GM19397 (cell line): ENCODE results near the gene MAMLD1.

Source experiments
- ATAC-seq: cut with Tn5 transposase; IDR thresholded peaks from one replicate; pipeline ENCODE4 v1.9.1; 2021; ENCODE audit warnings: mild to moderate bottlenecking, moderate library complexity; ENCODE audit not compliant: unreplicated experiment

The MAMLD1 gene

GRCh38 chrX:150456466-150456865 is 93.3 kb downstream of the MAMLD1 start:
- ATAC-seq, result no peak

- no peak for ATAC-seq
These were observed 93.8 kb downstream of the MAMLD1 start for GRCh38 chrX:150456941-150457340.

GRCh38 chrX:150459196-150459595 is 96.1 kb downstream of the MAMLD1 start:
- ATAC-seq, result no peak

GRCh38 chrX:150460063-150460462 is 96.9 kb downstream of the MAMLD1 start:
- ATAC-seq, result no peak

GRCh38 chrX:150460781-150461180 is 97.7 kb downstream of the MAMLD1 start:
- ATAC-seq, result no peak

GRCh38 chrX:150463566-150463965 is 100.4 kb downstream of the MAMLD1 start:
- ATAC-seq, result no peak

GRCh38 chrX:150464001-150464400 is 100.9 kb downstream of the MAMLD1 start:
- no peak for ATAC-seq

GRCh38 chrX:150465326-150465725 is 102.2 kb downstream of the MAMLD1 start:
- ATAC-seq, result no peak

GRCh38 chrX:150465881-150466775 is 103.0 kb downstream of the MAMLD1 start:
- ATAC-seq, result no peak

- no peak for ATAC-seq
These were observed 109.2 kb downstream of the MAMLD1 start for GRCh38 chrX:150472306-150472705.

- ATAC-seq, result no peak
These were observed 110.3 kb downstream of the MAMLD1 start for GRCh38 chrX:150473371-150473770.

- no peak for ATAC-seq
These were observed 112.3 kb downstream of the MAMLD1 start for GRCh38 chrX:150475461-150475860.

GRCh38 chrX:150476164-150476699 is 113.1 kb downstream of the MAMLD1 start:
- no peak for ATAC-seq

- no peak for ATAC-seq
These were observed 114.3 kb downstream of the MAMLD1 start for GRCh38 chrX:150477371-150477770.

GRCh38 chrX:150478496-150479492 is 115.7 kb downstream of the MAMLD1 start:
- no peak for ATAC-seq

GRCh38 chrX:150482537-150483206 is 119.6 kb downstream of the MAMLD1 start:
- no peak for ATAC-seq

GRCh38 chrX:150483356-150483985 is 120.4 kb downstream of the MAMLD1 start:
- ATAC-seq, result no peak

GRCh38 chrX:150486011-150486410 is 122.9 kb downstream of the MAMLD1 start:
- ATAC-seq, result no peak

GRCh38 chrX:150487369-150488094 is 124.4 kb downstream of the MAMLD1 start:
- ATAC-seq, result no peak
